ENCODE data around the gene USP40. TPM values are rescaled to one million over a fixed set of nuclear protein-coding genes. Genes with fewer than 3 reads are reported as not detected.

USP40 gene
- total and polyA plus RNA-seq, 9 of the 15 experiments (the other 6 are each of a cell fraction or from before 2014, with no cell fraction given) = 5.5 to 15.0 (median 9.3) TPM

DNA sequence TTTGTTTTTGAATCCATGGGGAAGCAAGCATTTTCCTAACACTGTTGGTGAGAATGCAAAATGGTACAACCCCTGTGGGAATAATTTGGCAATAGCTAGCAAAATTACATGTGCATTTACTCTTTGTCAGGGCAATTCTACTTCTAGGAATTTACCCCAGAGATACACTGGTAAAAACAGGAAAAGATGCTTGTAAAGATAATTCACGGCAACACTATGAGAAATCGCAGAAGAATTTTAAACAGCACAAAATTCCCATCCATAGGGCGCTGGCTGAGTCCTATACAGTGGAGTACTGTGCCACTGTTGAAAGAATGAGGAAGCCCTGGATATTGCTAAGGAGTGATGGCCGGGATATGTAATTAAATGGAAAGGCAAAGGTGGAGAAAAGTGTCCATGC, 136.5 kb downstream of the USP40 start:
- CTCF ChIA-PET (ENCODE audit: low intra/inter-chr PET ratio) = no interaction called here
- no peak for FAIRE-seq
- no peak overlapping the region for H3K9ac ChIP-seq (ENCODE audit: insufficient read depth in 1 of 2, low read depth in 2 of 2, low read length in 2 of 2)

DNA sequence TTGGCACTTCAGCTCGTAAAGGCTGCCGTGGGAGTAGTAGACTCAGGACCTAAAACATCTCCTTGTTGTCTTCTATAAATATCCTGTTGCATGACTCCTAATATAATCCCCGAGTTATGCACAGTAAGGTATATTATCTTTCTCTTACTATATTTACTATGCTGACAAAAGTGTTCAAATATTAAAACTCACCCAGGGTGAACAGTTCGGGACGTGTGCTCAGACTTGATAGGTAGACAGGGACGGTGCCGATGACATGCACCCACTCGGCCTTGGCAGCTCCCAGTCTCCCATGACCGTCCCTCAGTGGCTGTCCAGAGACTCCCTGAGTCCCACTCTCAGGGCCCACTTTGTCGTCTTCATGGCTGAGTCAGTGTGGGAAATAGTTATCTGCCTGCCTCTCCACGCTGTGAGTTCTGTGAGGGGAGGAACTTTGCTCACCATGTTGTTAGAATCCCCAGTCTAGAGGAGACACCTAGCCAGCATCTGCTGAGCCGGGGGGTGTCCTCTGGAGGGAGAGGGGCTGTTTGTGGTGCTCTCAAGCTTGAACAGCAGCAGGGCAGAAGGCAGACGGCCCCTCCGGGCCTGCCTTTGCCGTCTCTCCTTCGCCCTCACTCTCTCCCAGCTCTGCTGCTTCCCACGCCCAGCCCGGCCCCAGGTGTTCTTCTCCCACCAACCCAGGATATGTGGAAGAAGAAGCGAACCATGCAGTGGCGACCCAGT, 137.2 kb downstream of the USP40 start:
- Histone ChIP-seq H3K4me3 (no peak overlapping the region), H3K9me3 (replicated peaks; ENCODE audit: control insufficient read depth, insufficient read depth, low read depth, low read length) (no peaks in the 10 kb centered on the region), H3K27me3 (ENCODE audit: control insufficient read depth in 2 of 2, insufficient read depth in 2 of 2, low read length in 2 of 2) (no peaks in the 10 kb centered on the region), H4K20me1 (replicated peaks; ENCODE audit: control insufficient read depth, insufficient read depth, low read length) (no peaks in the 10 kb centered on the region), H3K9me1 (ENCODE audit: control insufficient read depth, insufficient read depth, low read length) (no peaks in the 10 kb centered on the region), H3K36me3 (ENCODE audit: control insufficient read depth, insufficient read depth, low read length) (peaks cover 1% of the 10 kb centered on the region; the same call in 1 of the 3 replicates), H2AFZ (ENCODE audit: low read depth, low read length) (no peak overlapping the region; the same call in 1 of the 2 replicates), H3K4me2 (ENCODE audit: insufficient read depth, low read length) (peak overlapping the region; percentile 32), H3K9ac (ENCODE audit: insufficient read depth in 1 of 2, low read depth in 2 of 2, low read length in 2 of 2) (peak overlapping the region in 1 of 2 experiments; percentile 76; a peak in 2 of 4 replicates), H3K4me1 (replicated peaks in 1 of 2; ENCODE audit: control insufficient read depth in 2 of 2, insufficient read depth in 2 of 2, low read length in 2 of 2) (peaks cover 29 to 41% of the 10 kb centered on the region in 2 experiments; a peak in 4 of 5 replicates), H3K79me2 (ENCODE audit: control insufficient read depth, insufficient read depth, low read length) (peaks cover 34% of the 10 kb centered on the region), H3K27ac (ENCODE audit: extremely low read depth, low read depth, low read length) (peak overlapping the region; percentile 32; the same call in 2 of the 3 replicates)
- FAIRE-seq = no peak
- POLR2A ChIA-PET = no interaction called here
- intact Hi-C loops (cut with micrococcal nuclease) (no loop called here), in situ Hi-C loops (cut with MboI) (no loop called here)
- CTCF ChIA-PET (ENCODE audit: low intra/inter-chr PET ratio) = no interaction called here
- WGBS (ENCODE audit: insufficient coverage, low coverage, missing lambda C conversion rate) = 49% methylated on average over 12 of the region's 20 CpGs
- peak; percentile 28 for ATAC-seq
- DNase-seq (ENCODE audit: extremely low read depth in 1 of 4, low spot score in 3 of 4) = no peak
- BruUV-seq (replicated peaks) = no TSS peak
- TF ChIP-seq CAMTA2 (CRISPR knock-in tag; conservative IDR thresholded peaks at IDR 0.05) = no peak
- TF ChIP-seq ZNF316 (IDR thresholded peaks at IDR 0.05) = 0 out of 2 replicates have a peak, but pooled peaks have one; percentile 2
- TF ChIP-seq GABPB2 (CRISPR knock-in tag; conservative IDR thresholded peaks at IDR 0.05) = no peak

More for the DNA sequence above, 136.5 kb downstream of the USP40 start:
- peaks cover 25 to 36% of the 10 kb centered on the region in 2 experiments; a peak in 4 of 5 replicates for H3K4me1 ChIP-seq (replicated peaks in 1 of 2; ENCODE audit: control insufficient read depth in 2 of 2, insufficient read depth in 2 of 2, low read length in 2 of 2)
- no peaks in the 10 kb centered on the region for H3K9me1 ChIP-seq (ENCODE audit: control insufficient read depth, insufficient read depth, low read length)
- DNase-seq (ENCODE audit: extremely low read depth in 1 of 4, low spot score in 3 of 4) (no peak), ATAC-seq (no peak; the same call in 2 of the 3 replicates)
- no peak overlapping the region for H2AFZ ChIP-seq (ENCODE audit: low read depth, low read length)
- H3K4me2 ChIP-seq (ENCODE audit: insufficient read depth, low read length) = no peak overlapping the region
- in situ Hi-C loops (cut with MboI) (no loop called here), intact Hi-C loops (cut with micrococcal nuclease) (no loop called here)
- no peaks in the 10 kb centered on the region for H3K27me3 ChIP-seq (ENCODE audit: control insufficient read depth in 2 of 2, insufficient read depth in 2 of 2, low read length in 2 of 2)
- peaks cover 30% of the 10 kb centered on the region for H3K79me2 ChIP-seq (ENCODE audit: control insufficient read depth, insufficient read depth, low read length)
- H4K20me1 ChIP-seq (replicated peaks; ENCODE audit: control insufficient read depth, insufficient read depth, low read length) = no peaks in the 10 kb centered on the region
- POLR2A ChIA-PET = no interaction called here
- 29% methylated on average over 4 of the region's 4 CpGs for WGBS (ENCODE audit: insufficient coverage, low coverage, missing lambda C conversion rate)
- H3K9me3 ChIP-seq (replicated peaks; ENCODE audit: control insufficient read depth, insufficient read depth, low read depth, low read length) = no peaks in the 10 kb centered on the region
- no peak overlapping the region for H3K27ac ChIP-seq (ENCODE audit: extremely low read depth, low read depth, low read length)
- peaks cover 7% of the 10 kb centered on the region; the same call in 2 of the 3 replicates for H3K36me3 ChIP-seq (ENCODE audit: control insufficient read depth, insufficient read depth, low read length)
- no peak for TF ChIP-seq HNRNPL (IDR thresholded peaks at IDR 0.05; ENCODE audit: low read depth, low read length)
- peak; percentile 23; the same call in 1 of the 2 replicates for TF ChIP-seq SPI1 (IDR thresholded peaks at IDR 0.05; ENCODE audit: borderline replicate concordance, low read depth, low read length)
- TF ChIP-seq MECOM (CRISPR knock-in tag; IDR thresholded peaks at IDR 0.05) = no peak
- TF ChIP-seq SP1 (CRISPR knock-in tag; IDR thresholded peaks at IDR 0.05) = no peak
- TF ChIP-seq EP300 (IDR thresholded peaks at IDR 0.05; ENCODE audit: low read length) = no peak
- no peak for TF ChIP-seq FOS (IDR thresholded peaks at IDR 0.05; ENCODE audit: extremely low read depth, insufficient read length)
- no peak overlapping the region for H3K4me3 ChIP-seq
- BruUV-seq (replicated peaks) = no TSS peak
